Fibroblast of the aortic adventitia (primary cell): Measurements from ENCODE around the gene MAP4K4. TPM values are rescaled to one million over a fixed set of nuclear protein-coding genes. Genes with fewer than 3 reads are reported as not detected.
A peak's percentile ranks its signal among the peaks of the same experiment; 100 is the strongest.

Experiments
- DNase-seq: peaks from one replicate; pipeline ENCODE4 v3.0.0-alpha.2; 2010; ENCODE audit warnings: low read depth
- H3K4me3 ChIP-seq: 2 replicates; pipeline ENCODE4 v1.5.1; 2011; ENCODE audit warnings: low read depth, mild to moderate bottlenecking, control low read depth, low read length, moderate library complexity
- CTCF ChIP-seq: IDR thresholded peaks from 2 replicates; pipeline ENCODE4 v1.5.1; 2011; ENCODE audit warnings: mild to moderate bottlenecking, low read length, control low read depth, inconsistent platforms; ENCODE audit not compliant: insufficient read depth
- total RNA-seq: library from RNA; depleted of rRNA; stranded (reverse); fragments of >200 nt; gene quantifications from 2 replicates; pipeline ENCODE4 v1.2.3, GENCODE V29; 2012; ENCODE audit warnings: low replicate concordance

The MAP4K4 gene
- total RNA-seq, 1 donor = 208 TPM

- no peak overlapping the region for H3K4me3 ChIP-seq
- DNase-seq = no peak
- no peak for TF ChIP-seq CTCF
These were observed 124.4 kb downstream of the MAP4K4 start for GRCh38 chr2:101821828-101822458.

GRCh38 chr2:101823347-101823791, 125.9 kb downstream of the MAP4K4 start:
- no peak overlapping the region for H3K4me3 ChIP-seq
- TF ChIP-seq CTCF = peak; percentile 71
- DNase-seq = peak; percentile 72

- TF ChIP-seq CTCF = no peak
- H3K4me3 ChIP-seq = no peak overlapping the region
- no peak for DNase-seq
These were observed 126.4 kb downstream of the MAP4K4 start for GRCh38 chr2:101823859-101824258.

GRCh38 chr2:101826716-101827115, 129.2 kb downstream of the MAP4K4 start:
- no peak for DNase-seq
- TF ChIP-seq CTCF = no peak
- no peak overlapping the region for H3K4me3 ChIP-seq

GRCh38 chr2:101827246-101827645, 129.7 kb downstream of the MAP4K4 start:
- DNase-seq = peak; percentile 86
- H3K4me3 ChIP-seq = no peak overlapping the region
- TF ChIP-seq CTCF = no peak

GRCh38 chr2:101828257-101828656, 130.8 kb downstream of the MAP4K4 start:
- no peak for TF ChIP-seq CTCF
- DNase-seq = no peak
- H3K4me3 ChIP-seq = no peak overlapping the region

- no peak for TF ChIP-seq CTCF
- DNase-seq = peak; percentile 60
- H3K4me3 ChIP-seq = no peak overlapping the region
These were observed 131.3 kb downstream of the MAP4K4 start for GRCh38 chr2:101828673-101829334.
